DLD1 (cell line): ENCODE data around the gene TRIM26.
"Not testable (repeated sequence)": the region's sequence is repeated elsewhere in the genome, so short reads cannot be mapped to it uniquely, and the experiment has no call there.

Experiments
- in situ Hi-C: cut with HindIII; loops from 2 replicates; pipeline ENCODE4 v1.10.0; 2017; ENCODE audit warnings: low sequenced_read_pairs

Gene TRIM26

DNA sequence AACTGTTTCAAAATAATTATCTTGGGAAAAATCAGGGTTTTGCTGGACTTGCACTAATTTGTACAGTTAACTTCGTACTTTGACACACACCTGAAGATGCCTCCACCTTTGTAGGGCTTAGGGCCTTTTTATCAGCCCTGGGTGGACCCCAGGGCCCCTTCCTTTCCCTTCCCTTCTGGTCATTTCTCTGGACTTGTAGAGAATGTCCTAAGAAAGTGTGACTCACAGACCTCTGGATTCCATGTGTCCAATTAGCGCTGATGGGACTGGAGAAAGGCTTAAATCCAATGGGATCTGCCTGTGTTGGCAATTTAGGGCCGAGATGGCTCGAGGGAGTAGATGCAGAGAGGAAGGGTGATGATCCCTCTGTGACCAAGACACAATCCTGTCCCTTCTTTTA lies 40.5 kb downstream of the TRIM26 start:
- in situ Hi-C loops: no loop called here

DNA sequence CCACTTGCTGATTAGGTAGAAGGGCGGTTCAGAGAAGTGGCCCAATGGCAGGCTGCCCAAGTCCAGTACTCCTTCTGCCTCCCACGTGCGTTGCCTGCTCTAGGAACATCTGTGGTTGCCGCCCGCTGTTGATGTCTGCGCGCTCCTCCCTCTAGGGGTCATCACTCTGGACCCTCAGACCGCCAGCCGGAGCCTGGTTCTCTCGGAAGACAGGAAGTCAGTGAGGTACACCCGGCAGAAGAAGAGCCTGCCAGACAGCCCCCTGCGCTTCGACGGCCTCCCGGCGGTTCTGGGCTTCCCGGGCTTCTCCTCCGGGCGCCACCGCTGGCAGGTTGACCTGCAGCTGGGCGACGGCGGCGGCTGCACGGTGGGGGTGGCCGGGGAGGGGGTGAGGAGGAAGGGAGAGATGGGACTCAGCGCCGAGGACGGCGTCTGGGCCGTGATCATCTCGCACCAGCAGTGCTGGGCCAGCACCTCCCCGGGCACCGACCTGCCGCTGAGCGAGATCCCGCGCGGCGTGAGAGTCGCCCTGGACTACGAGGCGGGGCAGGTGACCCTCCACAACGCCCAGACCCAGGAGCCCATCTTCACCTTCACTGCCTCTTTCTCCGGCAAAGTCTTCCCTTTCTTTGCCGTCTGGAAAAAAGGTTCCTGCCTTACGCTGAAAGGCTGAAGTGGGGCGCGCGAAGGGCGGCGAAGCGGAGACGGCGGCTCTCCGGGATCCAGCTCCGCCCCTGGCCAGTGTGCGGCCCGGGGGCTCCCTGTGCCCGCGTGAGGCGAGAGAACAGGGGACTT lies 41.3 kb downstream of the TRIM26 start:
- in situ Hi-C loops: no loop called here

DNA sequence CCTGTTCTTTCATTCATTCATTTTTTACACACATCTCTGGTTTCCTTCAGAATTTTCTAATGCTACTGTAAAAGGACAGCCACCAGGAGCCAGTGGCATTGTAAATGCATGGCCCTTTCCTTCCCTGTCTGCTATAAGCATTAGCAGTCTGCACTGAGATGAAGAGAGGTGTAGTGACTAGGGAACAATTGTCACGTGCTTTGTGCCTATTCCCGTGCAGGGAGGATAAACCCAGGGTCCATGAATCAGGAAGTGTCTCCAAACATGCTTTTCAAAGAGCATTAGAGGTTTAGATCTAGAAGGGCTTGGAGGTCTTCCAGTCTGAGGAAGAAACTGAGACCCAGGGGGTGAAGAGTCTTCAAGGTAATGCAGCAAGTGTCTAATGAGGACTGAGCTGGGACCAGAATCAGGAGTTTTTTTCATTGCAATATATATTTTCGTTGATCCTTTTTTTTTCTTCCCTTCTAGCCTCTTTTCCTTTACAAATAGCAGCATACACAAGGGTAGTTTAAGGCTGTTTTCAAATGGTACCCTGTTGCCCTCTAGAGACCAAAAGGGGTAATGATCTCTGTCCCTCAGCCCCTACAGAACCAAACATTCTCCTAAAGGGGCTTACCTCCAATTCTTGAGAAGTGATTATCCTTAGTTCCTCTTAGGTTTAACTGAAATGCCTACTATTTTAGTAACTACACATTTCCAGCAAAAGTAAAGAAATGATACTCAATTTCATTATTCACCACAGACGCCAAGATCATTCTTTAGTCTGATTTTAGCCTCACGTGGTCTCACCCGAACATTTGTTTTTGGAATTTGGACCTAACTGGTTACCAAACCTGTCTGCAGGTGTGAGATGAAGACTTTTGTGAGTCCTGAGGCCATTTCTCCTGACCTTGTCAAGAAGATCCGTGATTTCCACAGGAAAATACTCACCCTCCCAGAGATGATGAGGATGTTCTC lies 43.3 kb downstream of the TRIM26 start:
- in situ Hi-C loops: no loop called here

DNA sequence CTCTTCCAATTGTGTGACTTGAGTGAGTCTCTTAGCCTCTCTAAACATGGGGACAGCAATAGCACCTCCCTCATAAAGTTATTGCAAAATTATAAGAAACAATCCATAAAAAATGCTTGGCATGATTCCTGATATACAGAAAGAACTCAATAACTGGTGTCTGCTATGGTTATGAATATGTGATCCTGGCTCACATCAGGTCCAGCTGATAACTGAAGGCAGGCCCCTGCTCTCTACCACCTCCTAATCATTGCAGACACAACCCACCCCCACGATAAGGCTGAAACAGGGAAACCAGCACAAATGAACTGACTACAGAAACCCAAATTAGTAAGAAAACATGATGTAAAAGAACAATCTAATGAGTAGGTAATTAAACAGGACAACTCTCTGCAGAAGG lies 44.5 kb downstream of the TRIM26 start:
- in situ Hi-C loops: no loop called here

DNA sequence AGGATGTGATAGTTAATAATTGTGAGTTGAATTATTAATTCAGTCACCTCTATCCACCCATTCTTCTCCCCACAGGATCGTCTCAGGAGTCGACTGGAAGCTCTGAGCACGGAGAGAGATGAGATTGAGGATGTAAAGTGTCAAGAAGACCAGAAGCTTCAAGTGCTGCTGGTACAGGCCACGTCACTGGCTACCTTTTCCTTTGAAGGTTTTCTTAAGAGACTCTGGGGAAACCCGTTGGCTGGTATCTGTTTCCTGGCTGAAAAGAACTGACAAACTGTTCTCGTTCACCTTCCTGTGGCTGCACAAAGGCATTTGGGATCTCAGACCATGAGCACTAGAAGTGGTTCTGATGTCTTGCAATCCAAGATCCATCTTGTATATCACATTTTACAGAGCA lies 46.1 kb downstream of the TRIM26 start:
- in situ Hi-C loops: no loop called here

DNA sequence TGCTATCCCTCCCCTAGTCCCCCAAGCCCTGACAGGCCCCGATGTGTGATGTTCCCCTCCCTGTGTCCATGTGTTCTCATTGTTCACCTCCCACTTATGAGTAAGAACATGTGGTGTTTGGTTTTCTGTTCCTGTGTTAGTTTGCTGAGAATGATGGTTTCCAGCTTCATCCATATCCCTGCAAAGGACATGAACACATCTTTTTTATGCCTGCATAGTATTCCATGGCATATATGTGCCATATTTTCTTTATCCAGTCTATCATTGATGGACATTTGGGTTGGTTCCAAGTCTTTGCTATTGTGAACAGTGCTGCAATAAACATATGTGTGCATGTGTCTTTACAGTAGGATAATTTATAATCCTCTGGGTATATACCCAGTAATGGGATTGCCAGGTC lies 48.0 kb downstream of the TRIM26 start:
- in situ Hi-C loops: not testable (repeated sequence)

DNA sequence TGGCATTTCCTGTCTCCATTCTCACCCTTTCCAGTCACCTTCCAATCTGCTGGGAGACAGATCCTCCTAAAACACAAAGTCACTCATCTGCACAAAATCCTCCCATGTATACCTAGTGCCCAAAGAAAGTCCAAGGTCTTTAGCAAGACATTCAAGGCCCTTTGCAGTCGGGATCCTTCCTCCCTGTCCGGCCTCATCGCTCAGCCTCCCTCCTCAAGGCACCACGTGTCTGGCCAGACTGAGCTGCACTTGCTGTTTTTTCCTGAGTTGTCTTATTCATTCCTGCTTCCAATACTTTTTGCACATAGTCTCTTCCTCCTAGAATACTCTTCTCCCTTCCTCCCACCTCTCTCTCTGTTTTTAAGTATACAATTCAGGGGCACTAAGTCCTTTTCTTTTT lies 48.5 kb downstream of the TRIM26 start:
- in situ Hi-C loops: no loop called here

DNA sequence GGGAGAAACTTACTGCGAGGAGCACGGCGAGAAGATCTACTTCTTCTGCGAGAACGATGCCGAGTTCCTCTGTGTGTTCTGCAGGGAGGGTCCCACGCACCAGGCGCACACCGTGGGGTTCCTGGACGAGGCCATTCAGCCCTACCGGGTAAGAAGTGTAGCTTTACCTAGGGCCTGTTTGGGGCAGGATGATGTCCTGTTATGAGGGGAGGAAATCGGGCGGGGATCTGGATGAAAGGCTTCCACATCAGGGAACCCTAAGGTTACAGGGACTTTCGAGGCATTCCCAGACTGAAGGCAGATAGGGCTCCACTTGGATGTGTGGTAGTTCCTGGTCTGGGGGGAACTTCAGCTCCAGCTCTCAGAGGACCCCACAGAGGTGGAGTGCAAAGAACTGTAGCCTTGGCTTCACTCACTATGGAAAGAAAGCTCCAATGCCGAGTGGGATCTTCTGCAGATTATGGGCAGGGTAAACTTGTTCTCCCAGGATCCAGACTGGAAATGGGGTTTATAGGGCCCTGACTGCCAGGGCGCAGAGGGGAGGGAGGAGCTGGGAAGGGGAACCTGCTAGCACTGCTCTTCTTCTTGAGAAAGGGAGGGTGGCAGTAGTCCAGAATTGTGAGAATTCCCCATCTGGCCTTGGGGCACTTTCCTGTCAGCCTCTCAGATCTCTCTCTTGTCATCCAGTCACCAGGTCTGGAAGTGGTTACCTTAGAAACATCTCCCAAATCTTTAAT lies 49.1 kb downstream of the TRIM26 start:
- in situ Hi-C loops: no loop called here

DNA sequence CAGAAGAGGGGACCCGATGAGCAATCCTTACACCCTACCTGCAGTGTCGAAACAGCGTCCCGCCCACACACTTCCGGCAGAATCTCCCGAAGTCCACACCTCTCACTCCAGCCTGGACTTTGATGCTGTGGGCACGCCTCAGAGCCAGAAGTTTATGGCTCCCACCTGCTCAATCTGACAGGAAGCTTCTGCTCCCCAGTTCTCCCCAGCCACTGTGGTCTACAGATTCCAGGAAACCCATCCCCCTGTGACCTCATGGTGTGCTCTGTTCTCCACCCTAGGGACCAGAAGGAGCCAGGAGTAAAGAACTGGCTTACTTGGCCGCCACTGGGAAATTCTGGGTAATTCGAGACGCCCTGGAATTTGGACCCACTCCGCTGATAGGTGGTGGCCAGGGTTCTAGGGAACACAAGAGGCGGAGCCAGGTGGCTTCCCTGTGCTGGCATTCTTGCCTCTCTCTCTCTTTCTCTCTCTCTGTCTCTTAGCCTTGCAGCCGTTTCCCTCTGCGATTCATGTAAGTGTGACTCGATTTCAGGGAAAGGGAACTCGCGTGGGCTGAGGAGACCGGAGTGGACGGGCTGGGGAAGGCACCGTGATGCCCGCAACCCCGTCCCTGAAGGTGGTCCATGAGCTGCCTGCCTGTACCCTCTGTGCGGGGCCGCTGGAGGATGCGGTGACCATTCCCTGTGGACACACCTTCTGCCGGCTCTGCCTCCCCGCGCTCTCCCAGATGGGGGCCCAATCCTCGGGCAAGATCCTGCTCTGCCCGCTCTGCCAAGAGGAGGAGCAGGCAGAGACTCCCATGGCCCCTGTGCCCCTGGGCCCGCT lies 49.9 kb downstream of the TRIM26 start, which contains the start of gene TRIM15:
Gene TRIM15 (plus strand): TSS at position 457 of the 828 bp plus-strand sequence. CDS start 139 bp downstream, at position 596.
- in situ Hi-C loops: no loop called here

DNA sequence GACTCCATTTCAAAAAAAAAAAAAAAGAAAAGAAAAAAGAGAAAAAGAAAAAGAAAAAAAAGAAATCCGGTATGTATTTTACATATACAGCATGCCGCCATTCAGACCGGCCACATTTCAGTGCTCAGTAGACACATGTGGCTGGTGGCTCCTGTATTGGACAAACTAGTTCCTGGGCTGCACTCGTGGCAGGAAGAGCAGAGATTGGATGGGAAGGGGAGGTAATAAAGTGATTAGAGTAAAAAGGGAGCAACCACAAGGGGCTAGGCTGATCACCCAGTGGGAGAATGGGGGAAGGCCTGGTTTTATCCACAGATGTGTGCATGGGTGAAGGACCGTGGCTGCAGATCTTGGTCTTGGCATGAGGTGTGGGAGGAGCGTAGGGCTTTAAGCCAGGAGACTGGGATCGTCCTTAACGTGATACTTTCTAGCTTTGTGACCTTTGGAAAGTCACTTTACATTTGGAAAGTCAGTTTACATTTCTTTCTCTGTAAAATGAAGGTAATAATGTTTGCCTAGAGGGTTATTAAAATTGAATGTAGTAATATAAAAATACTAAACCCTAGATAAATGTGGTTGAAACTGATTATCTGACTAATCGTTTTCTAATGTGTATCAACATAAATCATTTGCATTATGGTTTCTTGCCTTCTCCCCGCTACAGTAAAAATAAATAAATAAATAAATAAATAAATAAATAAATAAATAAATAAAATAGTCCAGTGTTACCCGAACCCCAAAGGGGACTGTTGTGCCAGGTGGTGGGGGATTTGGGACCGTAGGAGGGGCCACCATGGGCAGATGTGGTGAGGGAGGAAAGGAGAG lies 50.7 kb downstream of the TRIM26 start:
- in situ Hi-C loops: no loop called here

DNA sequence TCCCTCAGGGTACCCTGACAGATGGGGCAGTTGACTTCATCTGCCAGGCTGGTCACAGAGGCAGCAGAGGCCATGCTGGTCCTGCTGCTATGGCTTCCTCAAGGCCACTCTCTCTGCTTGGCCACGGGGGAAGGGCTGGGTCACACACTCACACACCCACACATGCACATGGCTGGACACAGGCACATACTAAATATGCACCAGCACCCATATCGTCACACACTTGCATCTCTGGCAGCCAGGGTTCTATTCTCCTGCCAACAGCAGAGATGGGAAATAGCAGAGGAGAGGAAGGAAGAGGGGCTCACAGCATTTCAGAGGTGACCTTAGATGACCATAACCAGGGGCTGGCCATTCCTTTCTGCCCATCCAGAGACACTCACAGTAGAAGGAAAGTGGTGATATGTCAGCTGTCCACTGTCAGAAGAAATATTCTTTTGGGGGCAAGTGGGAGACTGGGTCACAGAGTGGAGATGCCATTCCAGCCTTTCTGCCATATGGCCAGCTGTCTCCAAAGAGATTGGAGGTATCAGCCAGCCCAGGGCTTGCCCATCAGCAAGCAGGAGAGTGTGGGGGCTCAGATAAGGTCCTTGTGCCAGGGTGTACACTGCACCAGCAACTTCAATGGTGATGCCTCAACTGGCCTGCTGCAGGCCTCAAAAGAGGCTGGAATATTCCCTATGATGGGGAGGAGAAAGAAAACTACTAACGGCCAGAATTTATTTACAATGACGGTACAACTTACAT lies 52.2 kb downstream of the TRIM26 start, which contains the start of gene TRIM10:
Gene TRIM10 (minus strand): TSS at position 427 of the 747 bp plus-strand sequence. CDS start 353 bp downstream, at position 74.
- in situ Hi-C loops: no loop called here

DNA sequence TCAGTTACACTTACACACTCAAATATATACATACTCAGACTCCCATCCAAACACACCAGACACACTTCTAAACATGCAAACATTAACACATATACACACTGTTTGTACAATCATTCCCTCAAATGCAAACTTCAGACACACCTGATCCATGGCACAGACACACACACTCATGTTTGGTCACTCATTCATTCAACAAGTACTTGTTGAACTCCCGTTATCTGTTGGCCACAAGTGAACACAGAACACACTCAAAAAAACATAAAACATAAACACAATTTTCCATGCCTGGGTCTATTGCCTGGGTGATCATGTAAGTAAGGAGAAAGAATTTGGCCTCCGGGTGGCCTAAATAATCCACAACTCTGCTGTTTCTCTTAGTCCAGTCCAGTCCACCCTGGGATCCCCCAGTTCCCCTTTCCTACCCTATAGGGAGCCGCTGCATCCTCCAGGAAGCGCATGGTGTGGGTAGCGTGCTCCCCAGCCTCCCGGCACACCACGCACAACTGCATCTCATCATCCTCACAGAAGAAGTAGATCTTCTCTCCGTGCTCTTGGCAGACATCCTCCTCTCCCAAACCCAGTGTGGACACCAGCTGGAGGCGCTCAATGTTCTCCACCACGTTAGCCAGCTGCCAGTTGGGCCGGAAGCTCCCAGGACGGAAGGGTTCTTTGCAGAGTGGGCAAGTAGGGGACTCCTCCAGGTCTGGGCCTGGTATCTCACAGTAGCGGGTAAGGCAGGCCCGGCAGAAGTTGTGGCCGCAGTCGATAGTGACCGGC lies 53.0 kb downstream of the TRIM26 start:
- in situ Hi-C loops: no loop called here

DNA sequence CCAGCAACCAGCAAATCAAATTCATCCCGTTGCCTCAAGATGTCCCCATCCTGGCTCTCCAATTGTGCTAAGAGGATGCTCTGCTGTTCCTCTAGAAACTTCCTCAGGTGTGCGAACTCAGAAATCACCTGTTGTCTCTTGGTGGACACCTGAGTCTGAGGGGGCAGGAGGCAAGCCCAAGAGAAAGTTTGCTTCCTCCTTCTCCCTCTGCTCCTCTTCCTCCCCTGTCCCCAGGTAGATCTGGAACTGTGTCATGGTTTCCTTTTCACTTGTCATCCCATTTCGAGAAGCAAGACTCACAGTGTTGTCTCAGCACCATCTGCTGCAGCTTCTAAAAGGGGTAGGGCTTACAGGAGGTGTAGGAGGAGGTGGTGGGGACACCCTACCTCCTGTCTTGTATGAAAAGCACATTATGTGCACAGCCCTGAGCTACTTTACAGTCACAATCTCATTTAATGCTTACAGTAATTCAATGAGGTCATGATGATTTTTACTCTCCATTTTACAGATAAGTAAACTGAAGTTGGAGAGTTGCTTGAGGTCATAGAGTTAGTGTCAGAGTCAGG lies 54.6 kb downstream of the TRIM26 start:
- in situ Hi-C loops: no loop called here

DNA sequence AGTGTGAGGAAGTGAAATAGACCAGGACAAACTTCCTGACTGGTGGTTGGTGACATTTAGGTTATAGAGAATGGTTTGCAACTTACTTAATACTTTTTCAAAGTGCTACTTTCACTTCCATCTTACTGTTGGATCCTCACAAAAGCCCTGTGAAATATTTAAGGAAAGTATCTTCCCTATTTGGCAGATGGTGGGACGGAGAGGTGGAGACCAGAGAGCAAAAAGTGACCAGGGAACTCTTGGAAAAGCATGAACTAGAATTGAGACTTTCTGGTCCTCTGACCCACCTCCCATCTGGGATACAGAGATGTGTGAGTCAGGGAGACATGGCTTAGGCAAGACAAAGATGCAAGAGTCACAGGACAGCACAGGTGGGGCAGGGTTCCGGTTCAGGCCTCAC lies 55.2 kb downstream of the TRIM26 start:
- in situ Hi-C loops: no loop called here

DNA sequence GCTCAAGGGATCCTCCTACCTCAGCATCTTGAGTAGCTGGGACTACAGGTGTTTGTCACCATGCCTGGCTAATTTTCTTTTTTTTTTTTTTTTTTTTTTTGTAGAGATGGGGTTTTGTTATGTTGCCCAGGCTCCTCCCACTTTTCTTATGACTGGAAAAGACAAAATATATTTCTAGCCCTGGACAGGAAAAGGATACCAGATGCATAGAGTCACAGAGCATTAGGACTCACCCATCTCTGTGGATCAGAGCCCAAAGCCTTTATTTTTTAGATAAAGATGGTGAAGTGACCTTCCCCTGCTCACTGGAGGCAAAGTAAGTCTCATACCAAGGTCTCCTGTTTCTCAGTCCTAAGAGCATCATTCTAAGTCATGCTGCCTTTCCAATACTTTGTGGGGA lies 55.6 kb downstream of the TRIM26 start:
- in situ Hi-C loops: no loop called here

DNA sequence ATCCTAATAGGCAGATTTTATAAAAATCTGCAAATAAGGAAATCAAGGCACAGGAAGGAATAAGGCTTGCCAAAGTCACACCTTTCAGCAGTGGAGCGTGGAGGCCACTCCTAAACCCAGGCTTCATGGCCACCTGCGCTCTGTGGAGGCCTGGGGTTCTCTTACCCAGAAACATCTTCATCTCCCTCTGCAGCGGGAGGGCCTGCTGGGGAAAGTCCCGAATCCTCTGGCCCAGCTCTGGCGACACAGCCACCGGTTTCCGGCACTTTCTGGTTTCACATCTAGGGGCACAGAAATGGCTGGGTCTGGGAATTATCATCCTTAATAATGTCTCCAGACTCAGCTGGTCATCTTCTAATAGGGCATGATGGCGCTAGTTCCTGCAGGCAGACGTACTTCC lies 56.4 kb downstream of the TRIM26 start:
- in situ Hi-C loops: no loop called here

DNA sequence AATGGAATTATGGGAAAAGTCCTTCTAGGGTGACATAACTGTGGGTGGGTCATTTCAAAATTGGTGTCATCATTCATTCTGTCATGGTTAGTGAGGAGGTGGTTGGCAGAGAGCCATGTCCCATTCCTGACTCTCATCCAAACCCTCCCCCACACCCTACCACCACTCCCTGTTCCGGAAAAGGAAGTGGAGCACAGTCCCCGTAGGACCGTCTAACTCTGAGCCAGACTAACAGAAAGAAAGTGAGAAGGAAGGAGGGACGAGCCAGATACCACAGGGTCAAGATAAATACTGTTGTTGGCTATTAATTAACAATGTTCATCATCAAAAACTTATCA lies 57.0 kb downstream of the TRIM26 start:
- in situ Hi-C loops: no loop called here
